ENCODE results near the gene UPF2. TPM values are rescaled to one million over a fixed set of nuclear protein-coding genes. Genes with fewer than 3 reads are reported as not detected.
"Not testable (repeated sequence)": the region's sequence is repeated elsewhere in the genome, so short reads cannot be mapped to it uniquely, and the experiment has no call there.

Gene UPF2
- total RNA-seq, 4 donors from 2014 or later = 16.5 to 28.6 (median 23.1) TPM

- no peaks in the 10 kb centered on the region for H3K27me3 ChIP-seq
- no peaks in the 10 kb centered on the region for H3K9me3 ChIP-seq
- WGBS, 2 donors (ENCODE audit: low coverage in 1 of 2) = 93% methylated on average over 47 of the region's 47 CpGs; no CpG with 5 or more reads in 1 of the 2 donors
- no peak for DNase-seq
- H3K4me1 ChIP-seq = no peaks in the 10 kb centered on the region
- intact Hi-C loops (cut with DNase I; ENCODE audit: low total_unique reads) (no loop called here), in situ Hi-C loops (cut with MboI; ENCODE audit: low pct_ligation_motif_present in 1 of 4, low pct_unique_long_range_greater_than_20kb in 1 of 4, low sequenced_read_pairs in 3 of 4) (no loop called here)
- H3K36me3 ChIP-seq = no peaks in the 10 kb centered on the region
- no peak overlapping the region for H3K27ac ChIP-seq
- no peak overlapping the region for H3K4me3 ChIP-seq
- no peak for TF ChIP-seq CTCF (IDR thresholded peaks at IDR 0.05)
- TF ChIP-seq POLR2A (IDR thresholded peaks at IDR 0.05) = no peak
- no peak for TF ChIP-seq POLR2AphosphoS5 (IDR thresholded peaks at IDR 0.05)
- TF ChIP-seq EP300 (IDR thresholded peaks at IDR 0.05; ENCODE audit: low read depth) = no peak
Measured at GRCh38 chr10:11894381-11895107, 148.1 kb downstream of the UPF2 start.

- Histone ChIP-seq H3K4me3 (no peak overlapping the region), H3K27me3 (no peaks in the 10 kb centered on the region), H3K27ac (no peak overlapping the region), H3K36me3 (no peaks in the 10 kb centered on the region), H3K4me1 (no peaks in the 10 kb centered on the region), H3K9me3 (no peaks in the 10 kb centered on the region)
- intact Hi-C loops (cut with DNase I; ENCODE audit: low total_unique reads) = no loop called here
- no peak for TF ChIP-seq EP300 (IDR thresholded peaks at IDR 0.05; ENCODE audit: low read depth)
- no peak for TF ChIP-seq CTCF (IDR thresholded peaks at IDR 0.05)
- no peak for TF ChIP-seq POLR2A (IDR thresholded peaks at IDR 0.05)
- TF ChIP-seq POLR2AphosphoS5 (IDR thresholded peaks at IDR 0.05) = no peak
- DNase-seq = no peak
- 93% methylated on average over 21 of the region's 22 CpGs; no CpG with 5 or more reads in 1 of the 2 donors for WGBS, 2 donors (ENCODE audit: low coverage in 1 of 2)
- in situ Hi-C loops (cut with MboI; ENCODE audit: low pct_ligation_motif_present in 1 of 4, low pct_unique_long_range_greater_than_20kb in 1 of 4, low sequenced_read_pairs in 3 of 4) = no loop called here
Measured at GRCh38 chr10:11893749-11894278, 148.8 kb downstream of the UPF2 start.

DNA sequence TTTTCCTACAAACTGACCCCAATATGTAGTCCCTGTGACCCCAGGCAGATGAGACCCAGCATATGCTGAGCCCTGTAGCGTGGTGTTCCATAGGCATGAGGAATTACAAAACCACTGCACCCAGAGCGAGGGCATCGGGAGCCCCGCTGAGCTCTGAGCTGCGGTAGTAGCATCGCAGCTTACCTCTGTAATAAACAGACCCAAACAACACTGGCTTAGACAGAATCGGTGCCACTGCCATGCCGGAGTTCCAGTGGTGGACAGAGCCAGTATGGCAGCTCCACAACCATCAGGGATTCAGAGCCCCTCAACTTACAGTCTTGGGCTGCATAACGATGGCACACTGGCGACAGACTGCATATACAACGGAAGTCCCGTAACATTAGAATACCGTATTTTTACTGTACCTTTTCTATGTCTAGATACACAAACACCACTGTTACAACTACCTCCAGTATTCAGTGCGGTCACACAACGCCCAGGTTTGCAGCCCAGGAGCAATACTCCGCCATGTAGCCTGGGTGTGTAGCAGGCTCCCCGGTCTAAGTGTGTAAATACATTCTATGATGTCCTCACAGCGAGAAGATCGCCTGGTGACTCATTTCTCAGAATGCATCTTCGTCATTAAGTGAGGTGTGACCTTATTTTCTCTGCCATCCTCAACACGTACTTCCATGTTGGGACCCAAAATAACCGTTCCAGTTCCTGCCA is 150.7 kb downstream of the UPF2 start:
- H3K4me3 ChIP-seq = no peak overlapping the region
- H3K36me3 ChIP-seq = no peaks in the 10 kb centered on the region
- no peak for TF ChIP-seq EP300 (IDR thresholded peaks at IDR 0.05; ENCODE audit: low read depth)
- no peak for TF ChIP-seq CTCF (IDR thresholded peaks at IDR 0.05)
- no peak for TF ChIP-seq POLR2AphosphoS5 (IDR thresholded peaks at IDR 0.05)
- no peak for TF ChIP-seq POLR2A (IDR thresholded peaks at IDR 0.05)
- H3K27ac ChIP-seq = no peak overlapping the region
- no peaks in the 10 kb centered on the region for H3K4me1 ChIP-seq
- no peaks in the 10 kb centered on the region for H3K9me3 ChIP-seq
- DNase-seq = no peak
- H3K27me3 ChIP-seq = no peaks in the 10 kb centered on the region
- in situ Hi-C loops (cut with MboI; ENCODE audit: low pct_ligation_motif_present in 1 of 4, low pct_unique_long_range_greater_than_20kb in 1 of 4, low sequenced_read_pairs in 3 of 4) (no loop called here), intact Hi-C loops (cut with DNase I; ENCODE audit: low total_unique reads) (no loop called here)
- WGBS, 2 donors (ENCODE audit: low coverage in 1 of 2) = 92 to 95% methylated on average over 13 to 20 of the region's 22 CpGs

DNA sequence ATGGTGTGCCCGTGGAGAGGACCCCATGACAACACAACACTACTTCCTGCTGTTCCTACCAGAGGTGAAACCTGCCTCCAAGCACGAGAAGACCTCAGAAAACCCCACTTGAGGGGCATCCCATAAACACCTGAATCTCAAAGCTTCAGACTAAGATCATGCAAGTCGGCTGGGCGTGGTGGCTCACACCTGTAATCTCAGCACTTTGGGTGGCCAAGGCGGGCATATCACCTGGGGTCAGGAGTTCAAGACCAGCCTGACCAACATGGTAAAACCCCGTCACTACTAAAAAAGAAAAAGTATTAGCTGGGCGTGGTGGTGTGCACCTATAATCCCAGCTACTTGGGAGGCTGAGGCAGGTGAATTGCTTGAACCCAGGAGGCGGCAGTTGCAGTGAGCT is 153.3 kb downstream of the UPF2 start:
- WGBS, 2 donors (ENCODE audit: low coverage in 1 of 2) = 75% methylated on average over 8 of the region's 8 CpGs; no CpG with 5 or more reads in 1 of the 2 donors
- in situ Hi-C loops (cut with MboI; ENCODE audit: low pct_ligation_motif_present in 1 of 4, low pct_unique_long_range_greater_than_20kb in 1 of 4, low sequenced_read_pairs in 3 of 4) = not testable (repeated sequence)

More for the DNA sequence above, 153.3 kb downstream of the UPF2 start:
- H3K9me3 ChIP-seq; H3K4me1 ChIP-seq; H3K4me3 ChIP-seq; DNase-seq; H3K36me3 ChIP-seq; H3K27ac ChIP-seq; intact Hi-C loops (cut with DNase I; ENCODE audit: low total_unique reads); H3K27me3 ChIP-seq: not testable (repeated sequence)

All from transverse colon (tissue), 4 donors.